MCF 10A (cell line): ENCODE results near the gene CEP192. TPM values are rescaled to one million over a fixed set of nuclear protein-coding genes. Genes with fewer than 3 reads are reported as not detected.
A peak's percentile ranks its signal among the peaks of the same experiment; 100 is the strongest.

Experiments used
- BruUV-seq: library from RNA; stranded (reverse); fragments of 400-500 nt; replicated peaks from 2 replicates; lab custom pipeline; 2021; lab: Mats Ljungman, UMichigan
- CTCF ChIA-PET: fragments of 300-600 bp; sonication (Branson Sonifier 250); formaldehyde crosslinking; extraction: SDS; loops from one replicate; lab custom pipeline; 2021; ENCODE audit warnings: antibody characterized with exemption, inconsistent platforms; lab: Yijun Ruan, JAX
- POLR2A ChIA-PET: fragments of 300-600, 350-650 bp; sonication (Branson Sonifier 250); formaldehyde crosslinking; extraction: SDS; loops from one replicate; lab custom pipeline; 2020; ENCODE audit warnings: antibody characterized with exemption, inconsistent platforms; lab: Yijun Ruan, JAX
- DNase-seq: peaks from one replicate; pipeline ENCODE4 v3.0.0-alpha.2; 2018; ENCODE audit not compliant: unreplicated experiment
- H3K27ac Mint-ChIP-seq: one replicate; pipeline ENCODE4 v1.8.0; 2022; ENCODE audit warnings: mild to moderate bottlenecking, low read depth, mixed read lengths; ENCODE audit not compliant: unreplicated experiment
- H3K27me3 Mint-ChIP-seq: one replicate; pipeline ENCODE4 v1.8.0; 2022; ENCODE audit warnings: mixed read lengths; ENCODE audit not compliant: insufficient read depth, unreplicated experiment
- H3K36me3 Mint-ChIP-seq: one replicate; pipeline ENCODE4 v1.8.0; 2022; ENCODE audit warnings: mild to moderate bottlenecking, moderate library complexity, mixed read lengths; ENCODE audit not compliant: insufficient read depth, unreplicated experiment
- H3K4me1 Mint-ChIP-seq: one replicate; pipeline ENCODE4 v1.8.0; 2022; ENCODE audit warnings: mixed read lengths; ENCODE audit not compliant: insufficient read depth, unreplicated experiment
- H3K4me3 Mint-ChIP-seq: one replicate; pipeline ENCODE4 v1.8.0; 2022; ENCODE audit warnings: mild to moderate bottlenecking, moderate library complexity, mixed read lengths; ENCODE audit not compliant: unreplicated experiment
- H3K9me3 Mint-ChIP-seq: one replicate; pipeline ENCODE4 v1.8.0; 2022; ENCODE audit warnings: mixed read lengths; ENCODE audit not compliant: unreplicated experiment
- CTCF ChIP-seq: fragments of 200-600 bp; IDR thresholded peaks from one replicate; pipeline ENCODE4 v1.8.0; 2022; ENCODE audit warnings: antibody characterized with exemption, mild to moderate bottlenecking; ENCODE audit not compliant: unreplicated experiment
- intact Hi-C: fragments of 100-400 bp; cut with micrococcal nuclease; formaldehyde crosslinking; loops from 2 replicates; pipeline ENCODE4 v1.14.1; 2022
- total RNA-seq: library from RNA; stranded (reverse); gene quantifications from 2 replicates; pipeline ENCODE4 v1.2.3, GENCODE V29; 2022

CEP192 gene
- total RNA-seq, 1 experiment from 2014 or later: 14.3 TPM

- ChIA-PET POLR2A (no interaction called here), CTCF (no interaction called here)
- Mint-ChIP-seq H3K4me3 (no peak overlapping the region), H3K36me3 (peaks cover 61% of the 10 kb centered on the region), H3K4me1 (no peaks in the 10 kb centered on the region), H3K9me3 (no peaks in the 10 kb centered on the region), H3K27ac (no peak overlapping the region), H3K27me3 (no peaks in the 10 kb centered on the region)
- no peak for DNase-seq
- TF ChIP-seq CTCF: no peak
- no TSS peak for BruUV-seq
- intact Hi-C loops: no loop called here
Measured at GRCh38 chr18:13017247-13017875, 26.2 kb downstream of the CEP192 start.

GRCh38 chr18:13018374-13018773 lies 27.2 kb downstream of the CEP192 start:
- POLR2A ChIA-PET: interaction anchor here (0.5 to 1.2 kb wide), 5 partner anchors 11 to 425 kb away, joined by 3 to 5 read pairs (median 3); partner anchors contain the start of gene CEP192
- Mint-ChIP-seq H3K4me3 (no peak overlapping the region), H3K27me3 (no peaks in the 10 kb centered on the region), H3K27ac (no peak overlapping the region), H3K4me1 (no peaks in the 10 kb centered on the region), H3K36me3 (peaks cover 71% of the 10 kb centered on the region), H3K9me3 (no peaks in the 10 kb centered on the region)
- BruUV-seq: no TSS peak
- intact Hi-C loops: no loop called here
- CTCF ChIA-PET: interaction anchor here (0.7 to 0.9 kb wide), 2 partner anchors 10 to 585 kb away, joined by 3 to 4 read pairs; no protein-coding TSS in a partner anchor
- no peak for TF ChIP-seq CTCF
- no peak for DNase-seq

GRCh38 chr18:13019301-13019700 lies 28.1 kb downstream of the CEP192 start:
- Mint-ChIP-seq H3K36me3 (peaks cover 78% of the 10 kb centered on the region), H3K9me3 (no peaks in the 10 kb centered on the region), H3K4me3 (no peak overlapping the region), H3K27ac (peak overlapping the region; percentile 71), H3K27me3 (no peaks in the 10 kb centered on the region), H3K4me1 (no peaks in the 10 kb centered on the region)
- intact Hi-C loops: no loop called here
- peak; percentile 31 for DNase-seq
- no peak for TF ChIP-seq CTCF
- no TSS peak for BruUV-seq
- POLR2A ChIA-PET: interaction anchor here (0.7 to 1.2 kb wide), 2 partner anchors 13 to 969 kb away, joined by 4 read pairs; no protein-coding TSS in a partner anchor
- CTCF ChIA-PET: no interaction called here

- POLR2A ChIA-PET: interaction anchor here (1.0 kb wide), 1 partner anchor 8 kb away, joined by 3 read pairs; no protein-coding TSS in a partner anchor
- Mint-ChIP-seq H3K27ac (no peak overlapping the region), H3K9me3 (no peaks in the 10 kb centered on the region), H3K36me3 (peaks cover 61% of the 10 kb centered on the region), H3K4me3 (no peak overlapping the region), H3K4me1 (no peaks in the 10 kb centered on the region), H3K27me3 (no peaks in the 10 kb centered on the region)
- CTCF ChIA-PET: no interaction called here
- no peak for DNase-seq
- intact Hi-C loops: no loop called here
- BruUV-seq: no TSS peak
- TF ChIP-seq CTCF: no peak
Measured at GRCh38 chr18:13022644-13023043, 31.5 kb downstream of the CEP192 start.
